Endothelial cell of umbilical vein (primary cell): ENCODE data around the gene SMAD1.

ENCODE experiments used
- CTCF ChIP-seq, 2 donors: IDR thresholded peaks; 1 replicate in 1 of 2; 2 replicates in 1 of 2; pipeline ENCODE4 v1.5.1; 2011; ENCODE audit warnings: low read length in 2 of 2, mild to moderate bottlenecking in 2 of 2, moderate library complexity in 2 of 2, control low read depth in 1 of 2, inconsistent platforms in 1 of 2, low read depth in 1 of 2; ENCODE audit not compliant: insufficient read depth in 1 of 2; ENCODE audit errors: extremely low read depth in 1 of 2
- EZH2 ChIP-seq: IDR thresholded peaks from 2 replicates; pipeline ENCODE4 v1.6.1; 2012; ENCODE audit warnings: borderline replicate concordance, low read depth, mild to moderate bottlenecking, moderate library complexity, low read length, inconsistent platforms; ENCODE audit not compliant: severe bottlenecking
- FOS ChIP-seq: IDR thresholded peaks from 2 replicates; pipeline ENCODE4 v1.6.1; 2011; ENCODE audit warnings: mild to moderate bottlenecking, low read length, moderate library complexity, borderline replicate concordance; ENCODE audit not compliant: insufficient read depth
- GATA2 ChIP-seq: IDR thresholded peaks from 2 replicates; pipeline ENCODE4 v1.7.0; 2011; ENCODE audit warnings: low read depth, mild to moderate bottlenecking, moderate library complexity, mixed read lengths, low read length; ENCODE audit not compliant: insufficient read length, insufficient read depth
- JUN ChIP-seq: IDR thresholded peaks from 2 replicates; pipeline ENCODE4 v1.6.1; 2011; ENCODE audit warnings: borderline replicate concordance, low read depth; ENCODE audit not compliant: insufficient read length, insufficient read depth
- MAX ChIP-seq: IDR thresholded peaks from 2 replicates; pipeline ENCODE4 v1.6.1; 2011; ENCODE audit not compliant: insufficient read depth, insufficient read length
- MYC ChIP-seq: IDR thresholded peaks from one replicate; pipeline ENCODE4 v1.6.1; 2011; ENCODE audit warnings: mild to moderate bottlenecking, low read depth, low read length
- POLR2A ChIP-seq: IDR thresholded peaks from 2 replicates; pipeline ENCODE4 v1.6.1; 2012; ENCODE audit warnings: low read depth, mild to moderate bottlenecking, control low read depth, low read length
- POLR2AphosphoS5 ChIP-seq: IDR thresholded peaks from 2 replicates; pipeline ENCODE4 v1.6.1; 2012; ENCODE audit warnings: low read depth, mild to moderate bottlenecking, control low read depth, low read length, moderate library complexity; ENCODE audit not compliant: insufficient read depth

GRCh38 chr4:145523117-145523516 is 41.5 kb downstream of the SMAD1 start:
- TF ChIP-seq CTCF (IDR thresholded peaks at IDR 0.05; ENCODE audit: extremely low read depth in 1 of 2, insufficient read depth in 1 of 2, low read depth in 1 of 2, low read length in 2 of 2) (no peak), POLR2A (no peak), MAX (no peak), POLR2AphosphoS5 (no peak), GATA2 (no peak), MYC (no peak), JUN (no peak), EZH2 (no peak), FOS (no peak)
